Loucy (cell line): Measurements from ENCODE around the gene SEMA5B.

Experiments
- H2AFZ ChIP-seq: fragments of 200-600 bp; sonication (generic); 2 replicates; pipeline ENCODE4 v1.6.0; 2016; ENCODE audit warnings: antibody characterized with exemption, mild to moderate bottlenecking, low read length, moderate library complexity
- H3F3A ChIP-seq: fragments of 200-600 bp; 2 replicates; pipeline ENCODE4 v1.6.0; 2016; ENCODE audit warnings: antibody characterized with exemption, low read depth, mild to moderate bottlenecking
- H3K27me3 ChIP-seq: fragments of 200-600 bp; sonication (generic); 2 replicates; pipeline ENCODE4 v1.6.1; 2014; ENCODE audit warnings: low read length, mild to moderate bottlenecking; ENCODE audit not compliant: insufficient read depth, poor library complexity, severe bottlenecking
- H3K36me3 ChIP-seq: fragments of 200-600 bp; sonication (generic); 2 replicates; pipeline ENCODE4 v1.6.1; 2016; ENCODE audit warnings: low read length; ENCODE audit not compliant: insufficient read depth
- H3K4me1 ChIP-seq: fragments of 200-600 bp; sonication (generic); 2 replicates; pipeline ENCODE4 v1.5.1; 2014; ENCODE audit warnings: low read length, mild to moderate bottlenecking; ENCODE audit not compliant: insufficient read depth, poor library complexity, severe bottlenecking
- H3K4me2 ChIP-seq: fragments of 200-600 bp; sonication (generic); 2 replicates; pipeline ENCODE4 v1.6.0; 2014; ENCODE audit warnings: antibody characterized with exemption, low read length, low read depth, mild to moderate bottlenecking; ENCODE audit not compliant: poor library complexity, severe bottlenecking
- H3K4me3 ChIP-seq: fragments of 200-600 bp; sonication (generic); 2 replicates; pipeline ENCODE4 v1.5.1; 2014; ENCODE audit warnings: low read length, mild to moderate bottlenecking, mixed read lengths; ENCODE audit not compliant: poor library complexity, severe bottlenecking
- H3K79me2 ChIP-seq: fragments of 200-600 bp; sonication (generic); 2 replicates; pipeline ENCODE4 v1.6.1; 2014; ENCODE audit warnings: low read length; ENCODE audit not compliant: insufficient read depth
- H3K9ac ChIP-seq: fragments of 200-600 bp; sonication (generic); 2 replicates; pipeline ENCODE4 v1.6.0; 2014; ENCODE audit warnings: mild to moderate bottlenecking, low read depth, low read length, moderate library complexity; ENCODE audit not compliant: poor library complexity, severe bottlenecking
- H3K9me2 ChIP-seq: fragments of 200-600 bp; sonication (generic); replicated peaks from 2 replicates; pipeline ENCODE4 v1.6.1; 2016; ENCODE audit warnings: low read depth, low read length, mixed read lengths
- H3K9me3 ChIP-seq: fragments of 200-600 bp; sonication (generic); 2 replicates; pipeline ENCODE4 v1.6.1; 2014; ENCODE audit warnings: mild to moderate bottlenecking, antibody characterized with exemption, low read length, low read depth; ENCODE audit not compliant: insufficient read depth
- H4K20me1 ChIP-seq: fragments of 200-600 bp; sonication (generic); 2 replicates; pipeline ENCODE4 v1.6.0; 2014; ENCODE audit warnings: antibody characterized with exemption, low read length, mild to moderate bottlenecking; ENCODE audit not compliant: insufficient read depth, poor library complexity, severe bottlenecking
- CTCF ChIP-seq: fragments of 200-600 bp; sonication (generic); conservative IDR thresholded peaks from 2 replicates; pipeline ENCODE4 v1.5.1; 2014; ENCODE audit warnings: mild to moderate bottlenecking, antibody characterized with exemption, low read length
- EZH2phosphoT487 ChIP-seq: fragments of 200-600 bp; IDR thresholded peaks from 2 replicates; pipeline ENCODE4 v1.6.1; 2018; ENCODE audit warnings: antibody characterized with exemption, mild to moderate bottlenecking, moderate library complexity, borderline replicate concordance

SEMA5B gene

GRCh38 chr3:122959339-122959738, 68.2 kb downstream of the SEMA5B start:
- peaks cover 20% of the 10 kb centered on the region for H3K27me3 ChIP-seq
- no peak overlapping the region for H2AFZ ChIP-seq
- no peak overlapping the region for H3K4me2 ChIP-seq

GRCh38 chr3:122957707-122958689, 69.6 kb downstream of the SEMA5B start:
- TF ChIP-seq EZH2phosphoT487 (no peak), CTCF (no peak)
- no peaks in the 10 kb centered on the region for H3K4me1 ChIP-seq
- H3K4me3 ChIP-seq: no peak overlapping the region
- no peaks in the 10 kb centered on the region for H4K20me1 ChIP-seq
- no peaks in the 10 kb centered on the region for H3K9me2 ChIP-seq
- H3K79me2 ChIP-seq: no peaks in the 10 kb centered on the region
- H3K36me3 ChIP-seq: no peaks in the 10 kb centered on the region
- H3K9me3 ChIP-seq: no peaks in the 10 kb centered on the region
- no peak overlapping the region for H2AFZ ChIP-seq
- H3K27me3 ChIP-seq: peaks cover 11% of the 10 kb centered on the region
- no peak overlapping the region for H3K4me2 ChIP-seq
- no peaks in the 10 kb centered on the region for H3F3A ChIP-seq
- no peak overlapping the region for H3K9ac ChIP-seq

More at GRCh38 chr3:122959339-122959738, 68.2 kb downstream of the SEMA5B start:
- no peaks in the 10 kb centered on the region for H3K9me2 ChIP-seq
- H3K4me3 ChIP-seq: no peak overlapping the region
- H4K20me1 ChIP-seq: no peaks in the 10 kb centered on the region
- no peaks in the 10 kb centered on the region for H3K4me1 ChIP-seq
- TF ChIP-seq EZH2phosphoT487 (no peak), CTCF (no peak)
- no peaks in the 10 kb centered on the region for H3K79me2 ChIP-seq
- no peaks in the 10 kb centered on the region for H3K36me3 ChIP-seq
- no peaks in the 10 kb centered on the region for H3F3A ChIP-seq
- H3K9ac ChIP-seq: no peak overlapping the region
- H3K9me3 ChIP-seq: no peaks in the 10 kb centered on the region

- Histone ChIP-seq H3K79me2 (no peaks in the 10 kb centered on the region), H3K9me3 (no peaks in the 10 kb centered on the region), H3K36me3 (no peaks in the 10 kb centered on the region), H3K4me3 (no peak overlapping the region), H3K9ac (no peak overlapping the region), H2AFZ (no peak overlapping the region), H3K4me1 (no peaks in the 10 kb centered on the region), H3K27me3 (peaks cover under 1% of the 10 kb centered on the region), H4K20me1 (no peaks in the 10 kb centered on the region), H3K9me2 (no peaks in the 10 kb centered on the region), H3K4me2 (no peak overlapping the region), H3F3A (no peaks in the 10 kb centered on the region)
- TF ChIP-seq CTCF (no peak), EZH2phosphoT487 (no peak)
Observed at GRCh38 chr3:122956693-122957455, 70.7 kb downstream of the SEMA5B start.
